NAMALWA (cell line): ENCODE data around the gene DLGAP1.

Experiments used
- DNase-seq: peaks from one replicate; pipeline ENCODE4 v3.0.0-alpha.2; 2015; ENCODE audit warnings: low spot score

DLGAP1 gene

GRCh38 chr18:3935305-3935704 is 519.8 kb downstream of the DLGAP1 start:
- no peak for DNase-seq

- no peak for DNase-seq
Observed at GRCh38 chr18:3932276-3932675, 522.8 kb downstream of the DLGAP1 start.

- DNase-seq = no peak
Observed at GRCh38 chr18:3931542-3932112, 523.5 kb downstream of the DLGAP1 start.

- no peak for DNase-seq
Observed at GRCh38 chr18:3931013-3931315, 524.1 kb downstream of the DLGAP1 start.

GRCh38 chr18:3930126-3931012 is 524.7 kb downstream of the DLGAP1 start:
- DNase-seq = no peak

GRCh38 chr18:3924455-3924854 is 530.7 kb downstream of the DLGAP1 start:
- DNase-seq = no peak

GRCh38 chr18:3923750-3924149 is 531.4 kb downstream of the DLGAP1 start:
- no peak for DNase-seq

- no peak for DNase-seq
Observed at GRCh38 chr18:3921826-3922225, 533.3 kb downstream of the DLGAP1 start.

- no peak for DNase-seq
Observed at GRCh38 chr18:3920832-3921231, 534.3 kb downstream of the DLGAP1 start.

- DNase-seq = no peak
Observed at GRCh38 chr18:3919396-3920061, 535.6 kb downstream of the DLGAP1 start.

GRCh38 chr18:3916082-3916481 is 539.0 kb downstream of the DLGAP1 start:
- no peak for DNase-seq

- DNase-seq = no peak
Observed at GRCh38 chr18:3914833-3915610, 540.1 kb downstream of the DLGAP1 start.

- DNase-seq = no peak
Observed at GRCh38 chr18:3914109-3914508, 541.0 kb downstream of the DLGAP1 start.

GRCh38 chr18:3912705-3913104 is 542.4 kb downstream of the DLGAP1 start:
- DNase-seq = no peak

- no peak for DNase-seq
Observed at GRCh38 chr18:3911413-3911812, 543.7 kb downstream of the DLGAP1 start.

GRCh38 chr18:3910512-3910911 is 544.6 kb downstream of the DLGAP1 start:
- no peak for DNase-seq

- DNase-seq = no peak
Observed at GRCh38 chr18:3907955-3908354, 547.2 kb downstream of the DLGAP1 start.

GRCh38 chr18:3906116-3906750 is 548.9 kb downstream of the DLGAP1 start:
- no peak for DNase-seq

- no peak for DNase-seq
Observed at GRCh38 chr18:3903337-3903736, 551.8 kb downstream of the DLGAP1 start.

- DNase-seq = no peak
Observed at GRCh38 chr18:3902676-3903075, 552.4 kb downstream of the DLGAP1 start.

- no peak for DNase-seq
Observed at GRCh38 chr18:3901811-3902210, 553.3 kb downstream of the DLGAP1 start.

- no peak for DNase-seq
Observed at GRCh38 chr18:3901042-3901441, 554.1 kb downstream of the DLGAP1 start.
